COR-L47 (cell line): Measurements from ENCODE around the gene KANK4.

ENCODE experiments used
- DNase-seq: peaks from one replicate; lab custom pipeline; 2025; lab: John Stamatoyannopoulos, UW

The KANK4 gene

GRCh38 chr1:62207187-62207586 is 112.0 kb downstream of the KANK4 start:
- no peak for DNase-seq

- no peak for DNase-seq
Observed at GRCh38 chr1:62198781-62199125, 120.5 kb downstream of the KANK4 start.

- no peak for DNase-seq
Observed at GRCh38 chr1:62198069-62198780, 121.0 kb downstream of the KANK4 start.

GRCh38 chr1:62196086-62196690 is 123.0 kb downstream of the KANK4 start:
- DNase-seq = no peak

- no peak for DNase-seq
Observed at GRCh38 chr1:62194651-62195544, 124.3 kb downstream of the KANK4 start, which contains the start of gene L1TD1. Gene L1TD1 (plus strand): TSS chr1:62194849. CDS start chr1:62206629, 11,780 bp downstream.

GRCh38 chr1:62188111-62188510 is 131.1 kb downstream of the KANK4 start:
- DNase-seq = no peak

GRCh38 chr1:62187548-62187947 is 131.7 kb downstream of the KANK4 start:
- DNase-seq = no peak
